Measurements from ENCODE around the gene PLA2R1.

PLA2R1 gene

GRCh38 chr2:160036736-160037135 lies 25.7 kb downstream of the PLA2R1 start:
- no peak overlapping the region for H3K4me3 ChIP-seq (ENCODE audit: low read depth in 1 of 2, low read length in 2 of 2)
- H3K36me3 ChIP-seq (ENCODE audit: control insufficient read depth in 1 of 2, insufficient read depth in 2 of 2, low read length in 2 of 2): peaks cover 0 to 21% of the 10 kb centered on the region in 2 donors
- H3K27me3 ChIP-seq (ENCODE audit: control insufficient read depth in 1 of 2, insufficient read depth in 2 of 2, low read length in 2 of 2): no peaks in the 10 kb centered on the region
- H3K27ac ChIP-seq (ENCODE audit: low read depth, low read length): no peak overlapping the region
- no peaks in the 10 kb centered on the region for H3K9me3 ChIP-seq (ENCODE audit: control insufficient read depth in 1 of 2, low read length in 2 of 2)
- no peaks in the 10 kb centered on the region for H3K4me1 ChIP-seq (ENCODE audit: control insufficient read depth in 1 of 2, insufficient read depth in 2 of 2, low read length in 2 of 2)
- no peak overlapping the region for H3K9ac ChIP-seq (ENCODE audit: low read depth in 1 of 2, low read length in 2 of 2)

- H3K27me3 ChIP-seq (ENCODE audit: control insufficient read depth in 1 of 2, insufficient read depth in 2 of 2, low read length in 2 of 2): no peaks in the 10 kb centered on the region
- H3K27ac ChIP-seq (ENCODE audit: low read depth, low read length): no peak overlapping the region
- H3K4me3 ChIP-seq (ENCODE audit: low read depth in 1 of 2, low read length in 2 of 2): no peak overlapping the region
- H3K4me1 ChIP-seq (ENCODE audit: control insufficient read depth in 1 of 2, insufficient read depth in 2 of 2, low read length in 2 of 2): no peaks in the 10 kb centered on the region
- no peak overlapping the region for H3K9ac ChIP-seq (ENCODE audit: low read depth in 1 of 2, low read length in 2 of 2)
- no peaks in the 10 kb centered on the region for H3K9me3 ChIP-seq (ENCODE audit: control insufficient read depth in 1 of 2, low read length in 2 of 2)
- H3K36me3 ChIP-seq (ENCODE audit: control insufficient read depth in 1 of 2, insufficient read depth in 2 of 2, low read length in 2 of 2): peaks cover 0 to 14% of the 10 kb centered on the region in 2 donors
Observed at GRCh38 chr2:160035125-160035524, 27.3 kb downstream of the PLA2R1 start.

GRCh38 chr2:160034396-160034795 lies 28.0 kb downstream of the PLA2R1 start:
- Histone ChIP-seq H3K27me3 (ENCODE audit: control insufficient read depth in 1 of 2, insufficient read depth in 2 of 2, low read length in 2 of 2) (no peaks in the 10 kb centered on the region), H3K4me3 (ENCODE audit: low read depth in 1 of 2, low read length in 2 of 2) (no peak overlapping the region), H3K36me3 (ENCODE audit: control insufficient read depth in 1 of 2, insufficient read depth in 2 of 2, low read length in 2 of 2) (peaks cover 0 to 14% of the 10 kb centered on the region in 2 donors), H3K9me3 (ENCODE audit: control insufficient read depth in 1 of 2, low read length in 2 of 2) (no peaks in the 10 kb centered on the region), H3K9ac (ENCODE audit: low read depth in 1 of 2, low read length in 2 of 2) (no peak overlapping the region), H3K27ac (ENCODE audit: low read depth, low read length) (no peak overlapping the region), H3K4me1 (ENCODE audit: control insufficient read depth in 1 of 2, insufficient read depth in 2 of 2, low read length in 2 of 2) (no peaks in the 10 kb centered on the region)

GRCh38 chr2:160033732-160034392 lies 28.6 kb downstream of the PLA2R1 start:
- Histone ChIP-seq H3K36me3 (ENCODE audit: control insufficient read depth in 1 of 2, insufficient read depth in 2 of 2, low read length in 2 of 2) (peaks cover 0 to 19% of the 10 kb centered on the region in 2 donors), H3K9me3 (ENCODE audit: control insufficient read depth in 1 of 2, low read length in 2 of 2) (no peaks in the 10 kb centered on the region), H3K27ac (ENCODE audit: low read depth, low read length) (no peak overlapping the region), H3K9ac (ENCODE audit: low read depth in 1 of 2, low read length in 2 of 2) (no peak overlapping the region), H3K4me1 (ENCODE audit: control insufficient read depth in 1 of 2, insufficient read depth in 2 of 2, low read length in 2 of 2) (no peaks in the 10 kb centered on the region), H3K4me3 (ENCODE audit: low read depth in 1 of 2, low read length in 2 of 2) (no peak overlapping the region), H3K27me3 (ENCODE audit: control insufficient read depth in 1 of 2, insufficient read depth in 2 of 2, low read length in 2 of 2) (no peaks in the 10 kb centered on the region)

GRCh38 chr2:160029270-160029628 lies 33.2 kb downstream of the PLA2R1 start:
- no peaks in the 10 kb centered on the region for H3K9me3 ChIP-seq (ENCODE audit: control insufficient read depth in 1 of 2, low read length in 2 of 2)
- H3K36me3 ChIP-seq (ENCODE audit: control insufficient read depth in 1 of 2, insufficient read depth in 2 of 2, low read length in 2 of 2): peaks cover 0 to 10% of the 10 kb centered on the region in 2 donors
- no peaks in the 10 kb centered on the region for H3K4me1 ChIP-seq (ENCODE audit: control insufficient read depth in 1 of 2, insufficient read depth in 2 of 2, low read length in 2 of 2)
- H3K27ac ChIP-seq (ENCODE audit: low read depth, low read length): no peak overlapping the region
- no peak overlapping the region for H3K4me3 ChIP-seq (ENCODE audit: low read depth in 1 of 2, low read length in 2 of 2)
- H3K27me3 ChIP-seq (ENCODE audit: control insufficient read depth in 1 of 2, insufficient read depth in 2 of 2, low read length in 2 of 2): no peaks in the 10 kb centered on the region
- H3K9ac ChIP-seq (ENCODE audit: low read depth in 1 of 2, low read length in 2 of 2): no peak overlapping the region

GRCh38 chr2:160028431-160029269 lies 33.8 kb downstream of the PLA2R1 start:
- Histone ChIP-seq H3K4me1 (ENCODE audit: control insufficient read depth in 1 of 2, insufficient read depth in 2 of 2, low read length in 2 of 2) (no peaks in the 10 kb centered on the region), H3K27ac (ENCODE audit: low read depth, low read length) (no peak overlapping the region), H3K4me3 (ENCODE audit: low read depth in 1 of 2, low read length in 2 of 2) (no peak overlapping the region), H3K9me3 (ENCODE audit: control insufficient read depth in 1 of 2, low read length in 2 of 2) (no peaks in the 10 kb centered on the region), H3K9ac (ENCODE audit: low read depth in 1 of 2, low read length in 2 of 2) (no peak overlapping the region), H3K27me3 (ENCODE audit: control insufficient read depth in 1 of 2, insufficient read depth in 2 of 2, low read length in 2 of 2) (no peaks in the 10 kb centered on the region), H3K36me3 (ENCODE audit: control insufficient read depth in 1 of 2, insufficient read depth in 2 of 2, low read length in 2 of 2) (peaks cover 0 to 9% of the 10 kb centered on the region in 2 donors)

GRCh38 chr2:160022162-160022561 lies 40.3 kb downstream of the PLA2R1 start:
- H3K4me3 ChIP-seq (ENCODE audit: low read depth in 1 of 2, low read length in 2 of 2): no peak overlapping the region
- no peak overlapping the region for H3K9ac ChIP-seq (ENCODE audit: low read depth in 1 of 2, low read length in 2 of 2)
- no peaks in the 10 kb centered on the region for H3K27me3 ChIP-seq (ENCODE audit: control insufficient read depth in 1 of 2, insufficient read depth in 2 of 2, low read length in 2 of 2)
- H3K27ac ChIP-seq (ENCODE audit: low read depth, low read length): no peak overlapping the region
- peaks cover 0 to 2% of the 10 kb centered on the region in 2 donors for H3K9me3 ChIP-seq (ENCODE audit: control insufficient read depth in 1 of 2, low read length in 2 of 2)
- H3K36me3 ChIP-seq (ENCODE audit: control insufficient read depth in 1 of 2, insufficient read depth in 2 of 2, low read length in 2 of 2): peaks cover 0 to 5% of the 10 kb centered on the region in 2 donors
- H3K4me1 ChIP-seq (ENCODE audit: control insufficient read depth in 1 of 2, insufficient read depth in 2 of 2, low read length in 2 of 2): peaks cover 0 to 5% of the 10 kb centered on the region in 2 donors

GRCh38 chr2:160019374-160020090 lies 42.9 kb downstream of the PLA2R1 start:
- peaks cover 0 to 10% of the 10 kb centered on the region in 2 donors for H3K36me3 ChIP-seq (ENCODE audit: control insufficient read depth in 1 of 2, insufficient read depth in 2 of 2, low read length in 2 of 2)
- no peaks in the 10 kb centered on the region for H3K27me3 ChIP-seq (ENCODE audit: control insufficient read depth in 1 of 2, insufficient read depth in 2 of 2, low read length in 2 of 2)
- H3K9ac ChIP-seq (ENCODE audit: low read depth in 1 of 2, low read length in 2 of 2): no peak overlapping the region
- peaks cover 0 to 2% of the 10 kb centered on the region in 2 donors for H3K9me3 ChIP-seq (ENCODE audit: control insufficient read depth in 1 of 2, low read length in 2 of 2)
- H3K4me3 ChIP-seq (ENCODE audit: low read depth in 1 of 2, low read length in 2 of 2): no peak overlapping the region
- peaks cover 0 to 5% of the 10 kb centered on the region in 2 donors for H3K4me1 ChIP-seq (ENCODE audit: control insufficient read depth in 1 of 2, insufficient read depth in 2 of 2, low read length in 2 of 2)
- no peak overlapping the region for H3K27ac ChIP-seq (ENCODE audit: low read depth, low read length)

- no peaks in the 10 kb centered on the region for H3K27me3 ChIP-seq (ENCODE audit: control insufficient read depth in 1 of 2, insufficient read depth in 2 of 2, low read length in 2 of 2)
- H3K9ac ChIP-seq (ENCODE audit: low read depth in 1 of 2, low read length in 2 of 2): no peak overlapping the region
- H3K4me1 ChIP-seq (ENCODE audit: control insufficient read depth in 1 of 2, insufficient read depth in 2 of 2, low read length in 2 of 2): peaks cover 0 to 5% of the 10 kb centered on the region in 2 donors
- peaks cover 0 to 20% of the 10 kb centered on the region in 2 donors for H3K36me3 ChIP-seq (ENCODE audit: control insufficient read depth in 1 of 2, insufficient read depth in 2 of 2, low read length in 2 of 2)
- H3K9me3 ChIP-seq (ENCODE audit: control insufficient read depth in 1 of 2, low read length in 2 of 2): no peaks in the 10 kb centered on the region
- no peak overlapping the region for H3K27ac ChIP-seq (ENCODE audit: low read depth, low read length)
- no peak overlapping the region for H3K4me3 ChIP-seq (ENCODE audit: low read depth in 1 of 2, low read length in 2 of 2)
Observed at GRCh38 chr2:160015746-160016145, 46.7 kb downstream of the PLA2R1 start.

GRCh38 chr2:160014227-160014626 lies 48.2 kb downstream of the PLA2R1 start:
- H3K36me3 ChIP-seq (ENCODE audit: control insufficient read depth in 1 of 2, insufficient read depth in 2 of 2, low read length in 2 of 2): peaks cover 0 to 16% of the 10 kb centered on the region in 2 donors
- H3K4me1 ChIP-seq (ENCODE audit: control insufficient read depth in 1 of 2, insufficient read depth in 2 of 2, low read length in 2 of 2): no peaks in the 10 kb centered on the region
- no peak overlapping the region for H3K27ac ChIP-seq (ENCODE audit: low read depth, low read length)
- H3K4me3 ChIP-seq (ENCODE audit: low read depth in 1 of 2, low read length in 2 of 2): no peak overlapping the region
- H3K27me3 ChIP-seq (ENCODE audit: control insufficient read depth in 1 of 2, insufficient read depth in 2 of 2, low read length in 2 of 2): no peaks in the 10 kb centered on the region
- no peaks in the 10 kb centered on the region for H3K9me3 ChIP-seq (ENCODE audit: control insufficient read depth in 1 of 2, low read length in 2 of 2)
- no peak overlapping the region for H3K9ac ChIP-seq (ENCODE audit: low read depth in 1 of 2, low read length in 2 of 2)
